ENCODE data around the gene NAA35. TPM values are rescaled to one million over a fixed set of nuclear protein-coding genes. Genes with fewer than 3 reads are reported as not detected.
A peak's percentile ranks its signal among the peaks of the same experiment; 100 is the strongest.

The NAA35 gene
- total and polyA plus RNA-seq, 9 of the 15 experiments (the other 6 are each of a cell fraction or from before 2014, with no cell fraction given) = 17.7 to 43.9 (median 29.0) TPM

DNA sequence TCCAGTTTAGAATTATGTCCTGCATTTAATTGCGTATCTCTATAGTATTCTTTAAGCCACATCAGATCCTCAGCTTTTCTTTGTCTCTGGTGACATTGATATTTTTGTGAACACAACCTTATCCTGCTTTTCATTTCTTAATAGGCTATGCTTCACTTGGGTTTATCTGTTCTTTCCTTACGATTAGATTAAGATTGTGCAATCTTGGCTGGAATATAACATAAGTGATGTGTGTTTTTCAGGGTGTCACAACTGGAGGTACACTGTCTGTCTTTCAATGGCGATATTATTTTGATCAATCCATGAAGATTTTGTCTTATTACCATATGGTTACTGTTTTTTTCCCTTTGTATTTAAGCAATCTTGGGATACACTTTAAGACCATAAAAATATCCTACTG lies 23.6 kb downstream of the NAA35 start:
- Histone ChIP-seq H3K27me3 (ENCODE audit: control insufficient read depth in 2 of 2, insufficient read depth in 2 of 2, low read length in 2 of 2) (no peaks in the 10 kb centered on the region), H2AFZ (ENCODE audit: low read depth, low read length) (no peak overlapping the region), H3K9me1 (ENCODE audit: control insufficient read depth, insufficient read depth, low read length) (no peaks in the 10 kb centered on the region), H3K4me2 (ENCODE audit: insufficient read depth, low read length) (no peak overlapping the region), H3K27ac (ENCODE audit: extremely low read depth, low read depth, low read length) (no peak overlapping the region), H3K4me1 (replicated peaks in 1 of 2; ENCODE audit: control insufficient read depth in 2 of 2, insufficient read depth in 2 of 2, low read length in 2 of 2) (no peaks in the 10 kb centered on the region), H3K9me3 (replicated peaks; ENCODE audit: control insufficient read depth, insufficient read depth, low read depth, low read length) (no peaks in the 10 kb centered on the region), H3K9ac (ENCODE audit: insufficient read depth in 1 of 2, low read depth in 2 of 2, low read length in 2 of 2) (no peak overlapping the region), H3K79me2 (ENCODE audit: control insufficient read depth, insufficient read depth, low read length) (no peaks in the 10 kb centered on the region), H4K20me1 (replicated peaks; ENCODE audit: control insufficient read depth, insufficient read depth, low read length) (no peaks in the 10 kb centered on the region), H3K36me3 (ENCODE audit: control insufficient read depth, insufficient read depth, low read length) (peaks cover 66% of the 10 kb centered on the region; the same call in 2 of the 3 replicates), H3K4me3 (no peak overlapping the region)
- in situ Hi-C loops (cut with MboI) = no loop called here
- no peak for DNase-seq (ENCODE audit: extremely low read depth in 1 of 4, low spot score in 3 of 4)
- POLR2A ChIA-PET = no interaction called here
- BruUV-seq (replicated peaks) = no TSS peak
- no peak for ATAC-seq
- intact Hi-C loops (cut with micrococcal nuclease) = no loop called here
- TF ChIP-seq ZBTB7A (IDR thresholded peaks at IDR 0.05; ENCODE audit: borderline replicate concordance, control insufficient read depth, low read depth, low read length) (no peak), CEBPB (tag; IDR thresholded peaks at IDR 0.05) (peak; percentile 78), ZNF586 (CRISPR knock-in tag; conservative IDR thresholded peaks at IDR 0.05) (no peak), CEBPG (CRISPR knock-in tag; IDR thresholded peaks at IDR 0.05) (no peak), CEBPG (tag; conservative IDR thresholded peaks at IDR 0.05 in 1 of 2, IDR thresholded peaks at IDR 0.05 in 1 of 2) (peak in 1 of 2 experiments; percentile 68; a peak in 2 of 4 replicates)
- CTCF ChIA-PET (ENCODE audit: low intra/inter-chr PET ratio) = interaction anchor here (0.6 kb wide), 1 partner anchor 27 kb away, joined by 6 read pairs; no protein-coding TSS in a partner anchor
- 85% methylated on average over 3 of the region's 3 CpGs for WGBS (ENCODE audit: insufficient coverage, low coverage, missing lambda C conversion rate)
- no peak for FAIRE-seq

DNA sequence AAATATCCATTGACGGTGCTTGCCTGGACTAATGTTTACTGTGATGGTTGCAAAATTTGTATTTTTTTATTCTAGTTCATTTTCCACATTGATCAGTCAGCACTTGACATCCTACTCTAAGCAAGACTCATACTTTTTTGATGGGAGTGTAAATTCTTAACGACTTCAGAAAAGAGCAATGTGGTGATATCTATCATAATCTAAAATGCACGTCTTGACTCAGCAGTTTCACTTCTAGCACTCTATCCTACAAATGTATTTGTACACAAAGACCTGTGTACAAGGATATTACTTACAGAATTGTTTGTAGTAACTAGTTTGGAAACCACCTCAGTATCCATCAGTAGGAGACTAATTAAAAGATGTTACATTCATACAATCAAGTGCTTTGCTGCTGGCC lies 24.0 kb downstream of the NAA35 start:
- Histone ChIP-seq H3K27ac (ENCODE audit: extremely low read depth, low read depth, low read length) (no peak overlapping the region), H3K79me2 (ENCODE audit: control insufficient read depth, insufficient read depth, low read length) (no peaks in the 10 kb centered on the region), H3K4me1 (replicated peaks in 1 of 2; ENCODE audit: control insufficient read depth in 2 of 2, insufficient read depth in 2 of 2, low read length in 2 of 2) (no peaks in the 10 kb centered on the region), H3K9me3 (replicated peaks; ENCODE audit: control insufficient read depth, insufficient read depth, low read depth, low read length) (no peaks in the 10 kb centered on the region), H3K36me3 (ENCODE audit: control insufficient read depth, insufficient read depth, low read length) (peaks cover 66% of the 10 kb centered on the region), H3K4me3 (no peak overlapping the region), H3K9me1 (ENCODE audit: control insufficient read depth, insufficient read depth, low read length) (no peaks in the 10 kb centered on the region), H2AFZ (ENCODE audit: low read depth, low read length) (no peak overlapping the region), H3K4me2 (ENCODE audit: insufficient read depth, low read length) (no peak overlapping the region), H3K27me3 (ENCODE audit: control insufficient read depth in 2 of 2, insufficient read depth in 2 of 2, low read length in 2 of 2) (no peaks in the 10 kb centered on the region), H4K20me1 (replicated peaks; ENCODE audit: control insufficient read depth, insufficient read depth, low read length) (no peaks in the 10 kb centered on the region), H3K9ac (ENCODE audit: insufficient read depth in 1 of 2, low read depth in 2 of 2, low read length in 2 of 2) (no peak overlapping the region)
- intact Hi-C loops (cut with micrococcal nuclease) = no loop called here
- POLR2A ChIA-PET = no interaction called here
- TF ChIP-seq ZNF316 (IDR thresholded peaks at IDR 0.05) (peak; percentile 29; the same call in 1 of the 2 replicates), NFE2 (IDR thresholded peaks at IDR 0.05; ENCODE audit: low read depth) (0 out of 2 replicates have a peak, but pooled peaks have one; percentile 8), CREBBP (IDR thresholded peaks at IDR 0.05; ENCODE audit: low read depth, low read length) (no peak)
- BruUV-seq (replicated peaks) = no TSS peak
- DNase-seq (ENCODE audit: extremely low read depth in 1 of 4, low spot score in 3 of 4) (no peak), ATAC-seq (no peak), FAIRE-seq (no peak)
- in situ Hi-C loops (cut with MboI) = no loop called here
- CTCF ChIA-PET (ENCODE audit: low intra/inter-chr PET ratio) = no interaction called here
- WGBS (ENCODE audit: insufficient coverage, low coverage, missing lambda C conversion rate) = 54% methylated on average over 3 of the region's 3 CpGs
